Heart left ventricle (tissue), 13 donors: ENCODE data around the gene RPS6KA5.
A peak's percentile ranks its signal among the peaks of the same experiment; 100 is the strongest.

Experiments
- CTCF ChIP-seq, 12 donors: fragments of 200-600 bp; sonication (generic) in 4 of 12; IDR thresholded peaks; one replicate each; pipeline versions ENCODE4 v1.5.0 to v1.8.0; 2018 to 2022; ENCODE audit warnings: antibody characterized with exemption in 12 of 12, mild to moderate bottlenecking in 5 of 12
- POLR2A ChIP-seq, 2 donors: fragments of 450-650 bp; IDR thresholded peaks; one replicate each; pipeline ENCODE4 v1.6.1; 2017; ENCODE audit warnings: antibody characterized with exemption in 2 of 2, mild to moderate bottlenecking in 2 of 2, moderate library complexity in 2 of 2
- donor health status: ischemic (EF 13 %, LVEDD 7.1; RV severe dilation, severe dysfunction).
- donor health status: DM: no; HTN: yes; CAD: no.
- donor health status: DM: no; HTN: no; CAD: no.
- donor health status: ischemic (EF 25% LVEDD 6.9; RV normal size, moderate dysfunction).
- donor health status: ischemic (EF 25% LVEDD 5.7; RV mildly dilated, moderate dysfunction).
- donor health status: ischemic (EF 35%, LVEDD 5.7; RV mildly dilated, moderate dysfunction).
- donor health status: nonischemic (EF 11% LVEDD 7.7; RV severe dilation, severe dysfunction).
- donor health status: DM: yes; HTN: yes; CAD: no.
- donor health status: PGD.
- donor health status: ischemic (EF 29% LVEDD 5.4; RV normal size, mild dysfunction).
- donor health status: nonischemic (EF 23%, LVEDD 6.1; RV moderate dilation, normal function).

- TF ChIP-seq POLR2A (IDR thresholded peaks at IDR 0.05) (peak in 1 of 2 donors; percentile 26), CTCF (IDR thresholded peaks at IDR 0.05) (no peak)
These were observed 831 bp upstream of the RPS6KA5 start for GRCh38 chr14:91061056-91061887.
